ENCODE results near the gene P2RX3.

DNA sequence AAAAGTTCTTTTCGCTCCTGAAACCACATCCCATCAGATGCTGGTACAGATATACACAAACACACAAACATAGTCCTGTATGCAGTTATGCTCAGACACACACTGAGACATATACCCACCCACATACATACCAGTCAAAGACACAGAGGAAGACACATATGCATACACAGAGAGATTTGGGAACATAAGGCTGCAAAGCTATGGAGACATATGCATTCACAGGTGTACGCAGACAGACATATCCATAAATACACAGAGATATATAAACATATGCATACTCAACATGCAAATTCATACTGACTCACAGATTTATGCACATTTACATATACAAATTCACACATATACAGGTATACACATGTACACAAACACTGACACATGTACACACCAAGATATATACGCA, 36.8 kb downstream of the P2RX3 start:
- TF ChIP-seq, protein P1, sequence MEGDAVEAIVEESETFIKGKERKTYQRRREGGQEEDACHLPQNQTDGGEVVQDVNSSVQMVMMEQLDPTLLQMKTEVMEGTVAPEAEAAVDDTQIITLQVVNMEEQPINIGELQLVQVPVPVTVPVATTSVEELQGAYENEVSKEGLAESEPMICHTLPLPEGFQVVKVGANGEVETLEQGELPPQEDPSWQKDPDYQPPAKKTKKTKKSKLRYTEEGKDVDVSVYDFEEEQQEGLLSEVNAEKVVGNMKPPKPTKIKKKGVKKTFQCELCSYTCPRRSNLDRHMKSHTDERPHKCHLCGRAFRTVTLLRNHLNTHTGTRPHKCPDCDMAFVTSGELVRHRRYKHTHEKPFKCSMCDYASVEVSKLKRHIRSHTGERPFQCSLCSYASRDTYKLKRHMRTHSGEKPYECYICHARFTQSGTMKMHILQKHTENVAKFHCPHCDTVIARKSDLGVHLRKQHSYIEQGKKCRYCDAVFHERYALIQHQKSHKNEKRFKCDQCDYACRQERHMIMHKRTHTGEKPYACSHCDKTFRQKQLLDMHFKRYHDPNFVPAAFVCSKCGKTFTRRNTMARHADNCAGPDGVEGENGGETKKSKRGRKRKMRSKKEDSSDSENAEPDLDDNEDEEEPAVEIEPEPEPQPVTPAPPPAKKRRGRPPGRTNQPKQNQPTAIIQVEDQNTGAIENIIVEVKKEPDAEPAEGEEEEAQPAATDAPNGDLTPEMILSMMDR (conservative IDR thresholded peaks at IDR 0.05 in 1 of 2, IDR thresholded peaks at IDR 0.05 in 1 of 2; ENCODE audit: low read depth in 1 of 2, low read length in 2 of 2): no peak
- TF ChIP-seq EZH2 (IDR thresholded peaks at IDR 0.05; ENCODE audit: low read length, missing control alignments): no peak

All from fibroblast of lung (primary cell).